Calu3 (cell line): ENCODE measurements around the gene GTPBP4. TPM values are rescaled to one million over a fixed set of nuclear protein-coding genes. Genes with fewer than 3 reads are reported as not detected.
"Not testable (repeated sequence)": the region's sequence is repeated elsewhere in the genome, so short reads cannot be mapped to it uniquely, and the experiment has no call there.

ENCODE experiments used
- BruUV-seq: library from RNA; stranded (reverse); fragments of 400-500 nt; replicated peaks from 2 replicates; lab custom pipeline; 2021; lab: Mats Ljungman, UMichigan
- CTCF ChIA-PET: fragments of 300-600 bp; sonication (Branson Sonifier 250); formaldehyde crosslinking; loops from one replicate; lab custom pipeline; 2022; ENCODE audit warnings: antibody characterized with exemption; lab: Charles Lee
- DNase-seq: peaks from one replicate; pipeline ENCODE4 v3.0.0; 2022
- H3K27ac Mint-ChIP-seq: one replicate; pipeline ENCODE4 v1.8.0; 2022; ENCODE audit warnings: mixed read lengths; ENCODE audit not compliant: unreplicated experiment
- H3K27me3 Mint-ChIP-seq: one replicate; pipeline ENCODE4 v1.8.0; 2022; ENCODE audit warnings: mixed read lengths; ENCODE audit not compliant: unreplicated experiment
- H3K36me3 Mint-ChIP-seq: one replicate; pipeline ENCODE4 v1.8.0; 2022; ENCODE audit warnings: mild to moderate bottlenecking, moderate library complexity, mixed read lengths; ENCODE audit not compliant: insufficient read depth, unreplicated experiment
- H3K4me1 Mint-ChIP-seq: one replicate; pipeline ENCODE4 v1.8.0; 2022; ENCODE audit warnings: mild to moderate bottlenecking, low read depth, mixed read lengths; ENCODE audit not compliant: unreplicated experiment
- H3K4me3 Mint-ChIP-seq: one replicate; pipeline ENCODE4 v1.8.0; 2022; ENCODE audit warnings: mild to moderate bottlenecking, low read depth, moderate library complexity, mixed read lengths; ENCODE audit not compliant: unreplicated experiment
- H3K9me3 Mint-ChIP-seq: one replicate; pipeline ENCODE4 v1.8.0; 2022; ENCODE audit warnings: low read depth, mixed read lengths; ENCODE audit not compliant: unreplicated experiment
- CTCF ChIP-seq: fragments of 200-600 bp; IDR thresholded peaks from one replicate; pipeline ENCODE4 v1.8.0; 2022; ENCODE audit warnings: antibody characterized with exemption; ENCODE audit not compliant: unreplicated experiment
- intact Hi-C: fragments of 100-400 bp; cut with micrococcal nuclease; formaldehyde crosslinking; loops from one replicate; pipeline ENCODE4 v1.10.0; 2022; ENCODE audit not compliant: unreplicated experiment
- total RNA-seq: library from RNA; stranded (reverse); gene quantifications from 2 replicates; pipeline ENCODE4 v1.2.3, GENCODE V29; 2022

The GTPBP4 gene
- total RNA-seq, 1 experiment from 2014 or later, result 123 TPM

- no peaks in the 10 kb centered on the region for H3K27me3 Mint-ChIP-seq
- BruUV-seq, result no TSS peak
- CTCF ChIA-PET, result no interaction called here
- no peak for DNase-seq
- H3K9me3 Mint-ChIP-seq, result no peaks in the 10 kb centered on the region
- TF ChIP-seq CTCF, result no peak
- H3K36me3 Mint-ChIP-seq, result peaks cover 89% of the 10 kb centered on the region
- peaks cover 12% of the 10 kb centered on the region for H3K4me1 Mint-ChIP-seq
- no peak overlapping the region for H3K27ac Mint-ChIP-seq
- no peak overlapping the region for H3K4me3 Mint-ChIP-seq
- intact Hi-C loops, result no loop called here
Observed at GRCh38 chr10:1003884-1004670, 15.8 kb downstream of the GTPBP4 start.

- H3K36me3 Mint-ChIP-seq, result peaks cover 89% of the 10 kb centered on the region
- intact Hi-C loops, result no loop called here
Observed at GRCh38 chr10:1006573-1006972, 18.3 kb downstream of the GTPBP4 start.

GRCh38 chr10:1007583-1007982, 19.3 kb downstream of the GTPBP4 start:
- no peak for TF ChIP-seq CTCF
- H3K36me3 Mint-ChIP-seq, result peaks cover 89% of the 10 kb centered on the region
- no peak for DNase-seq
- no TSS peak for BruUV-seq
- H3K27ac Mint-ChIP-seq, result no peak overlapping the region
- CTCF ChIA-PET, result interaction anchor here (0.6 kb wide), 1 partner anchor 84 kb away, joined by 3 read pairs; no protein-coding TSS in a partner anchor
- H3K4me1 Mint-ChIP-seq, result peaks cover 8% of the 10 kb centered on the region
- no peak overlapping the region for H3K4me3 Mint-ChIP-seq
- intact Hi-C loops, result no loop called here
- H3K9me3 Mint-ChIP-seq, result no peaks in the 10 kb centered on the region
- no peaks in the 10 kb centered on the region for H3K27me3 Mint-ChIP-seq

More at GRCh38 chr10:1006573-1006972, 18.3 kb downstream of the GTPBP4 start:
- H3K4me1 Mint-ChIP-seq, result peaks cover 12% of the 10 kb centered on the region
- H3K4me3 Mint-ChIP-seq, result no peak overlapping the region
- TF ChIP-seq CTCF, result no peak
- CTCF ChIA-PET, result no interaction called here
- BruUV-seq, result no TSS peak
- DNase-seq, result no peak
- no peaks in the 10 kb centered on the region for H3K9me3 Mint-ChIP-seq
- no peaks in the 10 kb centered on the region for H3K27me3 Mint-ChIP-seq
- no peak overlapping the region for H3K27ac Mint-ChIP-seq

- intact Hi-C loops, result no loop called here
- H3K36me3 Mint-ChIP-seq, result peaks cover 89% of the 10 kb centered on the region
- BruUV-seq, result no TSS peak
Observed at GRCh38 chr10:1009071-1009494, 20.8 kb downstream of the GTPBP4 start.

GRCh38 chr10:1009947-1010346, 21.7 kb downstream of the GTPBP4 start:
- H3K4me3 Mint-ChIP-seq, DNase-seq, H3K9me3 Mint-ChIP-seq, intact Hi-C loops, H3K4me1 Mint-ChIP-seq, H3K27ac Mint-ChIP-seq, CTCF ChIA-PET, BruUV-seq, H3K27me3 Mint-ChIP-seq: not testable (repeated sequence)
- peaks cover 91% of the 10 kb centered on the region for H3K36me3 Mint-ChIP-seq

More at GRCh38 chr10:1009071-1009494, 20.8 kb downstream of the GTPBP4 start:
- no peak for DNase-seq
- Mint-ChIP-seq H3K4me3 (no peak overlapping the region), H3K9me3 (no peaks in the 10 kb centered on the region), H3K27ac (no peak overlapping the region), H3K4me1 (no peaks in the 10 kb centered on the region), H3K27me3 (no peaks in the 10 kb centered on the region)
- CTCF ChIA-PET, result no interaction called here
- no peak for TF ChIP-seq CTCF
